ENCODE measurements around the gene RPS18. TPM values are rescaled to one million over a fixed set of nuclear protein-coding genes. Genes with fewer than 3 reads are reported as not detected.

The RPS18 gene
- total RNA-seq, 1 donor from 2014 or later, result 1,863 TPM

- Histone ChIP-seq H3K36me3 (peaks cover 5% of the 10 kb centered on the region in 2 donors), H3K4me1 (peaks cover 0 to 25% of the 10 kb centered on the region in 2 donors), H3K4me3 (peak overlapping the region; percentile 60 to 82), H3K27ac (peak overlapping the region; percentile 87 to 97), H3K9me3 (no peaks in the 10 kb centered on the region), H3K27me3 (no peaks in the 10 kb centered on the region)
- peak in 1 of 2 donors; percentile 80 for DNase-seq (ENCODE audit: low spot score in 2 of 2)
- intact Hi-C loops (cut with DNase I), result loop anchor here (2.0 to 10.0 kb wide), 2 partner anchors 14 to 1648 kb away; partner anchors contain the start of genes C6orf47, CSNK2B, GPANK1 and LY6G5B
- no peak for TF ChIP-seq CTCF (IDR thresholded peaks at IDR 0.05)
These were observed 41.3 kb downstream of the RPS18 start for GRCh38 chr6:33313105-33313708.

GRCh38 chr6:33313709-33314514 lies 42.0 kb downstream of the RPS18 start, which contains the start of gene TAPBP:
TAPBP (minus strand) TSS chr6:33314078; CDS start chr6:33314041, 37 bp downstream.
- TF ChIP-seq CTCF (IDR thresholded peaks at IDR 0.05), result no peak
- Histone ChIP-seq H3K9me3 (no peaks in the 10 kb centered on the region), H3K4me1 (peaks cover 0 to 32% of the 10 kb centered on the region in 2 donors), H3K36me3 (peaks cover 6 to 7% of the 10 kb centered on the region in 2 donors), H3K4me3 (peak within 1 kb of the TSS; percentile 60 to 82), H3K27me3 (no peaks in the 10 kb centered on the region), H3K27ac (peak within 1 kb of the TSS; percentile 87 to 97)
- intact Hi-C loops (cut with DNase I), result loop anchor here (2.0 to 10.0 kb wide), 2 partner anchors 15 to 1649 kb away; partner anchors contain the start of genes C6orf47, CSNK2B, GPANK1 and LY6G5B
- peak in 1 of 2 donors; percentile 78 for DNase-seq (ENCODE audit: low spot score in 2 of 2)

- Histone ChIP-seq H3K9me3 (no peaks in the 10 kb centered on the region), H3K4me1 (peaks cover 0 to 36% of the 10 kb centered on the region in 2 donors), H3K36me3 (peaks cover 11 to 14% of the 10 kb centered on the region in 2 donors), H3K27me3 (no peaks in the 10 kb centered on the region), H3K4me3 (peak overlapping the region; percentile 60 to 82), H3K27ac (peak overlapping the region; percentile 87 to 97)
- intact Hi-C loops (cut with DNase I), result loop anchor here (10.0 kb wide), 1 partner anchor 1650 kb away; the partner anchor contains the start of genes C6orf47, CSNK2B, GPANK1 and LY6G5B
- peak in 1 of 2 donors; percentile 87 for DNase-seq (ENCODE audit: low spot score in 2 of 2)
- no peak for TF ChIP-seq CTCF (IDR thresholded peaks at IDR 0.05)
These were observed 42.7 kb downstream of the RPS18 start for GRCh38 chr6:33314515-33314942.

- no peak for TF ChIP-seq CTCF (IDR thresholded peaks at IDR 0.05)
- Histone ChIP-seq H3K9me3 (no peaks in the 10 kb centered on the region), H3K4me1 (peaks cover 0 to 41% of the 10 kb centered on the region in 2 donors), H3K27ac (peak overlapping the region; percentile 87 to 97), H3K36me3 (peaks cover 17 to 18% of the 10 kb centered on the region in 2 donors), H3K4me3 (peak overlapping the region in 1 of 2 donors; percentile 82), H3K27me3 (no peaks in the 10 kb centered on the region)
- intact Hi-C loops (cut with DNase I), result loop anchor here (5.0 to 10.0 kb wide), 2 partner anchors 113 to 1650 kb away; partner anchors contain the start of genes C6orf47, CSNK2B, GPANK1 and HSD17B8
- no peak for DNase-seq (ENCODE audit: low spot score in 2 of 2)
These were observed 43.3 kb downstream of the RPS18 start for GRCh38 chr6:33314943-33315792.
